Left lung (tissue), 10 donors: ENCODE results near the gene PSD4. TPM values are rescaled to one million over a fixed set of nuclear protein-coding genes. Genes with fewer than 3 reads are reported as not detected.

ENCODE experiments used
- ATAC-seq: fragments of 200-7000 bp; cut with Tn5 transposase; one replicate; pipeline ENCODE4 v1.9.1; 2020; ENCODE audit warnings: moderate library complexity
- DNase-seq, 4 donors: peaks; one replicate each; pipeline ENCODE4 v3.0.0-alpha.2; 2013 to 2020
- H3K27ac ChIP-seq, 2 donors: fragments of 200-600 bp; sonication (generic) in 1 of 2; one replicate each; pipeline versions ENCODE4 v1.5.0 to v1.8.0; 2020 to 2021
- H3K27me3 ChIP-seq, 2 donors: fragments of 200-600 bp; sonication (generic) in 1 of 2; one replicate each; pipeline versions ENCODE4 v1.5.0 to v1.8.0; 2020 to 2021
- H3K36me3 ChIP-seq, 2 donors: fragments of 200-600 bp; sonication (generic) in 1 of 2; one replicate each; pipeline versions ENCODE4 v1.5.0 to v1.8.0; 2020 to 2021
- H3K4me1 ChIP-seq, 2 donors: fragments of 200-600 bp; one replicate each; pipeline ENCODE4 v1.8.0; 2021
- H3K4me3 ChIP-seq, 2 donors: fragments of 200-600 bp; sonication (generic) in 1 of 2; one replicate each; pipeline versions ENCODE4 v1.5.0 to v1.8.0; 2020 to 2021; ENCODE audit warnings: mild to moderate bottlenecking in 1 of 2
- H3K9me3 ChIP-seq, 2 donors: fragments of 200-600 bp; sonication (generic) in 1 of 2; one replicate each; pipeline versions ENCODE4 v1.5.0 to v1.8.0; 2020 to 2021
- CTCF ChIP-seq, 2 donors: fragments of 200-600 bp; sonication (generic) in 1 of 2; IDR thresholded peaks; one replicate each; pipeline versions ENCODE4 v1.5.0 to v1.8.0; 2021; ENCODE audit warnings: antibody characterized with exemption in 2 of 2
- intact Hi-C, 2 donors: fragments of 100-400 bp; cut with DNase I; formaldehyde crosslinking; loops; one replicate each; pipeline versions ENCODE4 v1.11.2 to v1.14.2; 2022
- polyA plus RNA-seq, 6 donors: library from polyadenylated mRNA; unstranded; fragments of 120-200 nt; gene quantifications; one replicate each; pipeline ENCODE4 v1.2.1, GENCODE V29; 2013; ENCODE audit not compliant: insufficient read length in 6 of 6
- total RNA-seq, 2 donors: library from RNA; stranded (reverse); fragmentation: NEBNext Ultra II Directional; extraction: Animal tissue kit (Norgen Biotek cat#: 25700); gene quantifications; one replicate each; pipeline ENCODE4 v1.2.1, GENCODE V29; 2021
- donor health status: DM: no; HTN: yes; CAD: no.
- donor health status: DM: no; HTN: no; CAD: no.

PSD4 gene
- total and polyA plus RNA-seq, 8 donors = 15.3 to 50.2 (median 20.7) TPM

GRCh38 chr2:113219092-113219441 is 45.3 kb downstream of the PSD4 start:
- no peaks in the 10 kb centered on the region for H3K36me3 ChIP-seq
- H3K4me3 ChIP-seq = no peak overlapping the region
- H3K27ac ChIP-seq = no peak overlapping the region
- DNase-seq = no peak
- H3K9me3 ChIP-seq = no peaks in the 10 kb centered on the region
- intact Hi-C loops = no loop called here
- H3K4me1 ChIP-seq = peaks cover 0 to 28% of the 10 kb centered on the region in 2 donors
- H3K27me3 ChIP-seq = no peaks in the 10 kb centered on the region
- ATAC-seq = no peak
- TF ChIP-seq CTCF (IDR thresholded peaks at IDR 0.05) = no peak

GRCh38 chr2:113219525-113219888 is 45.7 kb downstream of the PSD4 start:
- intact Hi-C loops = no loop called here
- DNase-seq (no peak), ATAC-seq (no peak)
- no peak overlapping the region for H3K4me3 ChIP-seq
- no peak for TF ChIP-seq CTCF (IDR thresholded peaks at IDR 0.05)
- peaks cover 0 to 28% of the 10 kb centered on the region in 2 donors for H3K4me1 ChIP-seq
- no peaks in the 10 kb centered on the region for H3K27me3 ChIP-seq
- H3K36me3 ChIP-seq = no peaks in the 10 kb centered on the region
- H3K27ac ChIP-seq = no peak overlapping the region
- H3K9me3 ChIP-seq = no peaks in the 10 kb centered on the region

GRCh38 chr2:113219889-113220641 is 46.3 kb downstream of the PSD4 start:
- intact Hi-C loops = no loop called here
- Histone ChIP-seq H3K4me3 (no peak overlapping the region), H3K9me3 (no peaks in the 10 kb centered on the region), H3K4me1 (peaks cover 0 to 28% of the 10 kb centered on the region in 2 donors), H3K27ac (no peak overlapping the region), H3K36me3 (no peaks in the 10 kb centered on the region), H3K27me3 (no peaks in the 10 kb centered on the region)
- DNase-seq (peak in 1 of 4 donors; percentile 81), ATAC-seq (peak; percentile 83)
- TF ChIP-seq CTCF (IDR thresholded peaks at IDR 0.05) = no peak

GRCh38 chr2:113220970-113221708 is 47.4 kb downstream of the PSD4 start:
- H3K9me3 ChIP-seq = no peaks in the 10 kb centered on the region
- no peak overlapping the region for H3K27ac ChIP-seq
- intact Hi-C loops = no loop called here
- no peak overlapping the region for H3K4me3 ChIP-seq
- no peaks in the 10 kb centered on the region for H3K36me3 ChIP-seq
- TF ChIP-seq CTCF (IDR thresholded peaks at IDR 0.05) = no peak
- ATAC-seq (no peak), DNase-seq (no peak)
- H3K27me3 ChIP-seq = no peaks in the 10 kb centered on the region
- peaks cover 0 to 28% of the 10 kb centered on the region in 2 donors for H3K4me1 ChIP-seq

- no peaks in the 10 kb centered on the region for H3K9me3 ChIP-seq
- no peak for DNase-seq
- no peaks in the 10 kb centered on the region for H3K27me3 ChIP-seq
- no peaks in the 10 kb centered on the region for H3K36me3 ChIP-seq
- H3K27ac ChIP-seq = no peak overlapping the region
- intact Hi-C loops = no loop called here
- no peak for ATAC-seq
- TF ChIP-seq CTCF (IDR thresholded peaks at IDR 0.05) = no peak
- no peak overlapping the region for H3K4me3 ChIP-seq
- H3K4me1 ChIP-seq = peaks cover 0 to 28% of the 10 kb centered on the region in 2 donors
Observed at GRCh38 chr2:113221846-113222245, 48.1 kb downstream of the PSD4 start.
